ENCODE measurements around the gene SLC26A1. TPM values are rescaled to one million over a fixed set of nuclear protein-coding genes. Genes with fewer than 3 reads are reported as not detected.

Gene SLC26A1
- polyA plus RNA-seq, 1 donor (not counting 4 experiments of a cell fraction or from before 2014, with no cell fraction given): not detected

DNA sequence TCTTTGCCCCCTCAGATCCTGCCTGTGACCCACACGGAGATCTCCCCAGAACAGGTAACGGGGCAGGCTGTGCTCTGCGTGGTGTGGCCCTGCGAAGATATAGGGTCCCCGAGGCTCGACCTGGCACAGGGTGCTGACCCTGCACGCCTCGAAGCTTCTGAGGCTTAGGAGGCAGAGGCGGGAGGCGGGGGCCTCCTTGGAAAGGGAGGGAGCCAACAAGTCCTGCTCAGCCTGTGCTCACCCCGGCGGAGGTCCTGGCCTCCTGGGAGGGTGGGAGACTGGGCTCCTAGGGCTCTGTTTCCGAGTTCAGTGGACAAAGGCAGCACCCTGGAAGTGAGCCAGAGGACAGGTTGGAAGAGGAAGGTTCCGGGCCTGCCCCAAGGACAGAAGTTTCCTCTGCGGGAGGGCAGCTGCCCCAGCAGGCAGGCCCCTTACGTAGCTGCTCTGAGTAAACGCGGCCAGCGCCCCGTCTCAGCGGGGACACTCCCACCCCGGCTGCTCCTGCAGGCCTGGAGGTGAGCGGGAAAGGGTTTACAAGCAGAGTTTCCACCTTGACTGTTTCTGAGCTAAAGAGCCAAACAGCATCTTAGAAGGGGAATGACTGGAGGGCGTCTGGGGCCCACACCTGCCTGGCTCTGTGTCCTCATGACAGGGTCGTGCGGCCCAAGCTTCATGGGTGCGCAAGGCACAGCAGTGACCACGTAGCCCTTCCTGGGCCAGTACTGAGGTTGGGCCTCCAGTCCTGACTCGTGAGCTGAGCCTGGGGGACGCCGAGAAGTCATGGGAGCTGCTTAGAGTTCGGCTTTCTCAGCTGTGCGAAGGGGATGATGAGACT lies 44.9 kb downstream of the SLC26A1 start:
- Histone ChIP-seq H3K4me2 (ENCODE audit: control insufficient read depth, extremely low read depth, insufficient read depth, low read depth, low read length) (no peak overlapping the region), H3K4me1 (ENCODE audit: control insufficient read depth, extremely low read depth, insufficient read depth, low read length) (no peaks in the 10 kb centered on the region), H3K27me3 (ENCODE audit: control insufficient read depth, extremely low read depth, insufficient read depth, low read length) (no peaks in the 10 kb centered on the region), H4K20me1 (ENCODE audit: control insufficient read depth, extremely low read depth, insufficient read depth, low read length) (no peaks in the 10 kb centered on the region), H3K4me3 (ENCODE audit: control insufficient read depth in 2 of 3, extremely low read depth in 1 of 3, insufficient read depth in 2 of 3, low read depth in 1 of 3, low read length in 3 of 3) (no peak overlapping the region), H3K9me1 (ENCODE audit: control insufficient read depth, extremely low read depth, insufficient read depth, low read length) (no peaks in the 10 kb centered on the region), H2AFZ (ENCODE audit: control insufficient read depth, low read length) (no peak overlapping the region), H3K27ac (ENCODE audit: control insufficient read depth, insufficient read depth, low read length) (no peak overlapping the region), H3K79me2 (ENCODE audit: control insufficient read depth, insufficient read depth, low read length) (no peaks in the 10 kb centered on the region), H3K36me3 (ENCODE audit: control insufficient read depth in 2 of 2, extremely low read depth in 1 of 2, insufficient read depth in 2 of 2, low read length in 2 of 2) (no peaks in the 10 kb centered on the region), H3K9ac (ENCODE audit: control insufficient read depth, extremely low read depth, insufficient read depth, low read length) (no peak overlapping the region), H3K9me3 (ENCODE audit: control insufficient read depth, low read depth, low read length) (no peaks in the 10 kb centered on the region)
- DNase-seq (ENCODE audit: low read depth, low spot score) (no peak), FAIRE-seq (no peak)
- TF ChIP-seq EZH2 (IDR thresholded peaks at IDR 0.05; ENCODE audit: low read length): no peak
- TF ChIP-seq, protein P1, sequence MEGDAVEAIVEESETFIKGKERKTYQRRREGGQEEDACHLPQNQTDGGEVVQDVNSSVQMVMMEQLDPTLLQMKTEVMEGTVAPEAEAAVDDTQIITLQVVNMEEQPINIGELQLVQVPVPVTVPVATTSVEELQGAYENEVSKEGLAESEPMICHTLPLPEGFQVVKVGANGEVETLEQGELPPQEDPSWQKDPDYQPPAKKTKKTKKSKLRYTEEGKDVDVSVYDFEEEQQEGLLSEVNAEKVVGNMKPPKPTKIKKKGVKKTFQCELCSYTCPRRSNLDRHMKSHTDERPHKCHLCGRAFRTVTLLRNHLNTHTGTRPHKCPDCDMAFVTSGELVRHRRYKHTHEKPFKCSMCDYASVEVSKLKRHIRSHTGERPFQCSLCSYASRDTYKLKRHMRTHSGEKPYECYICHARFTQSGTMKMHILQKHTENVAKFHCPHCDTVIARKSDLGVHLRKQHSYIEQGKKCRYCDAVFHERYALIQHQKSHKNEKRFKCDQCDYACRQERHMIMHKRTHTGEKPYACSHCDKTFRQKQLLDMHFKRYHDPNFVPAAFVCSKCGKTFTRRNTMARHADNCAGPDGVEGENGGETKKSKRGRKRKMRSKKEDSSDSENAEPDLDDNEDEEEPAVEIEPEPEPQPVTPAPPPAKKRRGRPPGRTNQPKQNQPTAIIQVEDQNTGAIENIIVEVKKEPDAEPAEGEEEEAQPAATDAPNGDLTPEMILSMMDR (optimal IDR thresholded peaks at IDR 0.05 in 1 of 3, IDR thresholded peaks at IDR 0.05 in 1 of 3, conservative IDR thresholded peaks at IDR 0.05 in 1 of 3; ENCODE audit: extremely low read depth in 1 of 3, insufficient read depth in 2 of 3, low read length in 3 of 3): no peak
- dilution Hi-C loops (cut with MboI; ENCODE audit: extremely low pct_ligation_motif_present, low sequenced_read_pairs): no loop called here

DNA sequence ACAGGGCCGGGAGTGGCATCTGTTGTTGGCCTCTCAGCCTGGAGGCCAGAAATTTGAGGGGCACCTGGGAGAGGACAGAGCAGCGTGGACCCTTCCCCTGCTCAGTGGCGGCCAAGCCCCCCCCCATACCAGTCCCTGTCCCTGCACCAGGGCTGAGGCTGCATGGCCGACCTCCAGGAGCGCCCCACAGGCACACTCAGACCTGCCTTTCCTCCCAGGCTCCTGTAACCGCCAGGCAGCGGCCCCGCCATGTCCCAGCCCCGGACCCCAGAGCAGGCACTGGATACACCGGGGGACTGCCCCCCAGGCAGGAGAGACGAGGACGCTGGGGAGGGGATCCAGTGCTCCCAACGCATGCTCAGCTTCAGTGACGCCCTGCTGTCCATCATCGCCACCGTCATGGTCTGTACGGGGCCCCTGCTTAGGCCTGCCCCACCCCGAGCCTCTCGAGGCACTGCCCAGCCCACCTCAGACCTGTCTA lies 45.7 kb downstream of the SLC26A1 start:
- no peak overlapping the region for H2AFZ ChIP-seq (ENCODE audit: control insufficient read depth, low read length)
- H3K9me1 ChIP-seq (ENCODE audit: control insufficient read depth, extremely low read depth, insufficient read depth, low read length): no peaks in the 10 kb centered on the region
- dilution Hi-C loops (cut with MboI; ENCODE audit: extremely low pct_ligation_motif_present, low sequenced_read_pairs): no loop called here
- no peak overlapping the region for H3K9ac ChIP-seq (ENCODE audit: control insufficient read depth, extremely low read depth, insufficient read depth, low read length)
- no peaks in the 10 kb centered on the region for H4K20me1 ChIP-seq (ENCODE audit: control insufficient read depth, extremely low read depth, insufficient read depth, low read length)
- H3K27ac ChIP-seq (ENCODE audit: control insufficient read depth, insufficient read depth, low read length): no peak overlapping the region
- H3K4me2 ChIP-seq (ENCODE audit: control insufficient read depth, extremely low read depth, insufficient read depth, low read depth, low read length): no peak overlapping the region
- DNase-seq (ENCODE audit: low read depth, low spot score) (no peak), FAIRE-seq (no peak)
- TF ChIP-seq, protein P1 (optimal IDR thresholded peaks at IDR 0.05 in 1 of 3, IDR thresholded peaks at IDR 0.05 in 1 of 3, conservative IDR thresholded peaks at IDR 0.05 in 1 of 3; ENCODE audit: extremely low read depth in 1 of 3, insufficient read depth in 2 of 3, low read length in 3 of 3): no peak
- TF ChIP-seq EZH2 (IDR thresholded peaks at IDR 0.05; ENCODE audit: low read length): no peak
- H3K4me3 ChIP-seq (ENCODE audit: control insufficient read depth in 2 of 3, extremely low read depth in 1 of 3, insufficient read depth in 2 of 3, low read depth in 1 of 3, low read length in 3 of 3): no peak overlapping the region
- no peaks in the 10 kb centered on the region for H3K36me3 ChIP-seq (ENCODE audit: control insufficient read depth in 2 of 2, extremely low read depth in 1 of 2, insufficient read depth in 2 of 2, low read length in 2 of 2)
- H3K79me2 ChIP-seq (ENCODE audit: control insufficient read depth, insufficient read depth, low read length): no peaks in the 10 kb centered on the region
- H3K27me3 ChIP-seq (ENCODE audit: control insufficient read depth, extremely low read depth, insufficient read depth, low read length): no peaks in the 10 kb centered on the region
- no peaks in the 10 kb centered on the region for H3K4me1 ChIP-seq (ENCODE audit: control insufficient read depth, extremely low read depth, insufficient read depth, low read length)
- H3K9me3 ChIP-seq (ENCODE audit: control insufficient read depth, low read depth, low read length): no peaks in the 10 kb centered on the region
